ENCODE results near the gene GOLGA6L9.
"Not testable (repeated sequence)": the region's sequence is repeated elsewhere in the genome, so short reads cannot be mapped to it uniquely, and the experiment has no call there.

The GOLGA6L9 gene

DNA sequence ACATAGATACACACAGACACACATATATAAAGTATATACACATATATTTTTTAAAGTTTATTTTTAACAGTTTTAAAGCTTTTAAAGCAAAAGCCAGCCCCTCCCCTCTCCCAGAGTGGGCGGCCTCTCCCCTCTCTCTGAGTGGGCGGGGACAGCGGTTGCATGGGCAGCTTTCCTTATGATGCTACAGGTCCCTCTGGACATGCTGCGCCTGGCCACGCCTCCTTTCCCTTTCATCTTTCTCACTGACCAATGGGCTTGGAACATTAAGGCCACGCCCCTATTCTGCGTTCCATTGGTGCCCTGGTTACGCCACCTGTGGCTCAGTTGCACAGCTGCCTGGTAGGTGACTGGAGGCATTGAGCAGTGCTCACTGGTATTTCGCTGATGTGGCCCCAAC lies at the start of gene GOLGA6L9:
Gene GOLGA6L9, plus strand, starts transcription at position 124 of the 400 bp plus-strand sequence. Its CDS starts 264 bp downstream, at position 388.
- DNase-seq: not testable (repeated sequence)

- DNase-seq: not testable (repeated sequence)
These were observed 48.2 kb upstream of the GOLGA6L9 start for GRCh38 chr15:82381330-82381955.

GRCh38 chr15:82387209-82387608 lies 42.4 kb upstream of the GOLGA6L9 start:
- not testable (repeated sequence) for DNase-seq

GRCh38 chr15:82390152-82390551 lies 39.5 kb upstream of the GOLGA6L9 start:
- not testable (repeated sequence) for DNase-seq

DNA sequence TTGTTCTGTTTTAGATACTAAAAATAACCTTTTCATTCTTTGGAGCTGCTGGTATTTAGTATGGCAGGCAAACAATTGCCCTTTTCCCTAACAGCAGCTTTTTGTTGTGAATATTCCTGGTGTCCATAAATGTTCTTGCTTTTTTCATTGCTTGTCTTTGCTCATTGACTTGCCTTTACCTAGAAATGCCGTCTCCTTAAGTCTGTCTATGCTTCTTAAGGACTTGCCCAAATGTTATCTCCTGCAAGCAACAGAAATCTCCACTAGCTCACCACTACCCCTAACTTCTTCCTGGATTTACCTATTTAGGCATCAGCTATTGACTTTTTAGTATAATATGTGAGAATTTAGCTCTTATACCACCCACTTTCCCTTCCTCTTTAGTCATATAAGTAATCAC lies 37.5 kb upstream of the GOLGA6L9 start:
- not testable (repeated sequence) for DNase-seq

DNA sequence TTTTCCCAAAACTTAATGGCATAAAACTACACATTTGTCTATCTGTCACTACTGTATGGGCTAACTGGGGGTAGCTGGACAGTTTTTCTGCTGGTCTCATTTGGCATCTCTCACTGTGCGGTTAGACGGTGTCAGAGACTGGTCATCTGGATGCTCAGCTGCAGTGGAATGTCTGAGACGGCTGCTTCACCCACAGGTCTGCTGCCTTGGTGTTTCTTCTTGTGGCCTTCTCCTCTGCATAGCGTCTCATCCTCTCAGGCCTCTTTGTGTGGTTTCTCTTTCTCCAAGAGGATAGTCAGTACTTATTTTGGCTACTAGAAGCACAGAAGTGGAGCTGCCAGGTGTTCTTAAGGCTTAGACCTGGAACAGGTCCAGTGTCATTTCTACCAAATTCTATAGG lies 35.9 kb upstream of the GOLGA6L9 start:
- no peak for DNase-seq

DNA sequence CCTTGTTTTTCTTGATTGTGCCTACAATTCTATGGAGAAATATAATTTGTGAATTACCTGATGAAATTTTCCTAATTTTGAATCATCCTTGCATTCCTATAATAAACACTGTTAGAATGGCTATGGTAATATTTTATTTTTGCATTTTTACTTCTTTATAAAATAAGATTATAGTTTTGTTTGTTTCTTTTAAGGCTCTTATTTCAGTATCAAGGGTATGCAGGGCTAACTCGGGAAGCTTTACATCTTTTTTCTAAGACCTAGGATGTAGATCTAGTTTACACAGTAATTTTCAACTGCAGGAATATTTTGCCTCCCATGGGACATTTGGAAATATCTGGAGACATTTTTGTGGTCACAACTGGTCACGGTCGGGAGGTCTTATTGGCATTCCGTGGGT lies 33.8 kb upstream of the GOLGA6L9 start:
- DNase-seq: not testable (repeated sequence)

GRCh38 chr15:82397817-82398216 lies 31.8 kb upstream of the GOLGA6L9 start:
- no peak for DNase-seq

DNA sequence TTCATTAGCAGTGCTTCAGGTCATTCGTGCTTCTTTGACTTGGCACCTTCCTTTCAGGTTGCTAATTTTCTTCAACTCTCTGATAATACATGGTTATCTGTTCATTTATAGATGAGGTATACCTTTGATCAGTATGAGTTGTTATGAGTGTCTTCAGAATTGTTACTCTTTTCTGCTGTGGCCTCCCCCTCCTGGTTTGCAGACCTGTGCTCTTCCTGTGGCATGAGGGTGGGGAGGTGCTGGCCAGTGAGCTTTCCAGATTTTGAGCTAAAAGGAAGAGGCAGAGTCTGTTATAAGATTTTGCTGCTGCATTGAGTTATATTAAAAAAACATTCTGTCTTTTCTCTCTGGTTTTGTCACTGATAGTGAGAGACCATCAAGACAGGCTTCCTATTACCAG lies 30.8 kb upstream of the GOLGA6L9 start:
- no peak for DNase-seq

GRCh38 chr15:82399366-82400103 lies 30.1 kb upstream of the GOLGA6L9 start:
- DNase-seq: not testable (repeated sequence)

- DNase-seq: not testable (repeated sequence)
These were observed 27.7 kb upstream of the GOLGA6L9 start for GRCh38 chr15:82401918-82402317.

- DNase-seq: not testable (repeated sequence)
These were observed 27.3 kb upstream of the GOLGA6L9 start for GRCh38 chr15:82402341-82402740.

DNA sequence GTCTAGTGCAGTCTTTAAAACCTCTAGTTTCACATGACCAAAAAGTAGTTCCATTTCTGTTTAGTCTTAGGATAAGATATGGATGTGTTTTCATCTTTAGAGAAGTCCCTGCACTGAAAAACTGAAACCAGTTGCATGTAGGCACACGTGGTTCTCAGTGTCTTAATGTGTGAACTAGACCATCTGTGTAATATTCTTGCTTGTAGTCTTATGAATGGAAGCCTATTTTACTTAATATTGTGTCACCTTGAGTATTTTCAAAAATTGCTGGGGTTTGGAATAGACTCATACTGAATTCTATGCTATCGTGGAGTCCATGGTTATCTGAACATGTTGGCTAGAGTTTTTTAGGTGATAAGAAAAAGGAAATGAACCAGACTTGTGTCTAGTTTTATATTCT lies 23.4 kb upstream of the GOLGA6L9 start:
- not testable (repeated sequence) for DNase-seq

DNA sequence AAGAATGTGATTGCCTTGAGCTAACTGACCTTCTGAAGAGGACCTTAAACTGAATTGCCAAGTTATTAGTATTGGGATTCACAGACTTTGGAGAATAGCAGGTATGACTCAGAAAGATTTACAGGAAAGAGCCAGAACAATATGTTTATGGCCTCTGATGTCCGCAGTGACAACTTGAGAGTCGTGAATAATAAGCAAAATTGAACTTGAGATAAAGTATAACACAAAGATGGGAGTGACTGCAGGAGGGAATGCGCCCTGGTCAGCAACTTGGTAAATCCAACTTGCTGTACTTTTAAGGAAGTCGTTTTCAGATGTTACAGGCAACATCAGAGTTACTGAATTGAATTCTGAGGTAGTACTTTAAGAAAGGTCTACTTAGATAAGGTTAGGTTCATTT lies 19.3 kb upstream of the GOLGA6L9 start:
- not testable (repeated sequence) for DNase-seq

DNA sequence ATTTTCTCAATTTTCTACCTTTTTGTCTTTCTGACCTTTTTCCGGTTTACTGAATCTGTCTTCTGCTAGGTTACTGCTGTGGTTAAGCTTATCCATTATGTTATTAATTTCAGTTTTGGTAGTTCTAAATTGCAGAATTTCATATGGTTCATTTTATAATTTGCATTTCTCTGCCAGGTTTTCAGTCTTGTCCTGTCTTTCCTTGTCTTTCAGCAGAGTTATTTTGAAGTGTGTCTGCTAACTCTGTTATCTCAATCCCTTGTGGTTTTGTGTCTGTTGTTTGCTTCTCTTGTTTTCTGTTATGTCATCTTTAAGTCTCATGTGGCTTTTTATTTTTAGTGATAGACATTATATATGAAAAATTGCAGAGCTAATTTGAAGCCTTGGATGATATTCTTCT lies 18.0 kb upstream of the GOLGA6L9 start:
- not testable (repeated sequence) for DNase-seq

- DNase-seq: not testable (repeated sequence)
These were observed 15.0 kb upstream of the GOLGA6L9 start for GRCh38 chr15:82414525-82415191.

GRCh38 chr15:82420516-82420915 lies 9.1 kb upstream of the GOLGA6L9 start:
- DNase-seq: not testable (repeated sequence)

DNA sequence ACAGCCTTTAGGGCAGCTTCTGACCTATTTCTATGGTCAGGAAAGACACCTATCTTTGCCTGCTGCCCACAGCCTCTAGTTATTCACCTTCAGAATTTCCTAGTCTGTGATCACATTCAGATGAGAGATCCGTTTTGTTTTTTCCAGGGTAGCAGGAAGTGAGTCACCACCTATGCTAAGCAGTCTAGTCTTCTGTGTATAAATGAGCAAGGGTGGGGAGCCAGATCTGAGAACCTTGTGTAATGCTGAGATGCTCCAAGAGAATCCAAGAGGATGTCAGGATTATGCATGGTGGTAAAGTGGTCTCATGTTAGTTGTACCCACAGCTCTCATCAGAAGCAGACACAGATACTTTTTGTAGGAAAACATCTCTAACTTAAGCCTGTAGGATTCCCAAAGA lies 8.7 kb upstream of the GOLGA6L9 start:
- not testable (repeated sequence) for DNase-seq

- not testable (repeated sequence) for DNase-seq
These were observed 2.5 kb upstream of the GOLGA6L9 start for GRCh38 chr15:82427117-82427516.

GRCh38 chr15:82445420-82445819 lies 15.8 kb downstream of the GOLGA6L9 start:
- not testable (repeated sequence) for DNase-seq

DNA sequence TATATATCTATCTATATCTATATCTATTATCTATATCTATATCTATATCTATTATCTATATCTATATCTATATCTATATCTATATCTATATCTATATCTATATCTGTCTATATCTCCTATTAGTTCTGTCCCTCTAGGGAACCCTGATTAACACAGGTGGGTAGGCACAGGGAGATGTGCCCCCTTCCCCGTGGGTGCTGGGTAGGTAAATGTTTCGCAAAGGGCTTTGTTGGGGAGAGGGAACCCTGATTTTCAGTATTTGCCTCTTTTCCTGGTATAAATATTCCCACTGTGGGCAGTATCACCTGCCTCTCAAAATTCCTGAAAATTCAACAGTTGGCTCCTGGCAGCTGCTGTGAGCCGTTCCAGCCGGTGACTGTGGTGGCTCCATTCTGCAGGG lies 27.7 kb downstream of the GOLGA6L9 start:
- not testable (repeated sequence) for DNase-seq

- not testable (repeated sequence) for DNase-seq
These were observed 36.0 kb downstream of the GOLGA6L9 start for GRCh38 chr15:82465629-82466028.

- not testable (repeated sequence) for DNase-seq
These were observed 38.6 kb downstream of the GOLGA6L9 start for GRCh38 chr15:82468205-82468604.

DNA sequence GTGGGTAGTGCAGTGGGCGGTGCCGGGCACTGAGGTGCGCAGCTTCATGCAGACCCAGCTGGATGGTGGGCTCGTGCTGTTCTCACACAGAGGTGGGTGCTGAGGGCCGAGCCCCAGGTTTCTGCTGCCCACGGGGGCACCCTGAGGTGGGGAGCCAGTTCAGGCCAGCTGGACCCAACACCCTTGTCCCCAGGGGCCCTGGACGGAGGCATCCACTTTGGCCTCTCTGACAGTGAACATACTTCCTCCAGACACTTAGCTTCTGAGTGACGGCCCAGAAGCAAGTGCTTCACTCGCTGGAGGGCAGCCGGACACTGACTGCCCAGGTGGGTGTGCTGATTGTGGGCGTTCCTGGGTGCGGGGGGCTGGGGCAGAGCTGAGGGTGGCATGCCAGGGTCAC lies 39.8 kb downstream of the GOLGA6L9 start:
- DNase-seq: not testable (repeated sequence)

All from RPMI8226 (cell line).